ENCODE results near the gene FANCE. TPM values are rescaled to one million over a fixed set of nuclear protein-coding genes. Genes with fewer than 3 reads are reported as not detected.

Gene FANCE
- total and polyA plus RNA-seq, 9 of the 15 experiments (the other 6 are each of a cell fraction or from before 2014, with no cell fraction given) = 5.7 to 30.2 (median 17.0) TPM

- TF ChIP-seq TEAD2 (tag; IDR thresholded peaks at IDR 0.05) (no peak), SRF (CRISPR knock-in tag; IDR thresholded peaks at IDR 0.05) (peak in 1 of 2 experiments; percentile 73; a peak in 2 of 4 replicates), SPI1 (IDR thresholded peaks at IDR 0.05; ENCODE audit: borderline replicate concordance, low read depth, low read length) (no peak), GABPA (tag; conservative IDR thresholded peaks at IDR 0.05; ENCODE audit: low read depth) (peak; percentile 80), HMG20A (CRISPR knock-in tag; conservative IDR thresholded peaks at IDR 0.05) (no peak), ZNF165 (CRISPR knock-in tag; IDR thresholded peaks at IDR 0.05; ENCODE audit: borderline replicate concordance) (peak; percentile 59; the same call in 1 of the 2 replicates), ZBTB5 (IDR thresholded peaks at IDR 0.05) (no peak), ZBTB43 (CRISPR knock-in tag; IDR thresholded peaks at IDR 0.05) (no peak), KHSRP (IDR thresholded peaks at IDR 0.05) (no peak), MEIS2 (IDR thresholded peaks at IDR 0.05; ENCODE audit: partially characterized antibody) (peak; percentile 68), TGIF2 (CRISPR knock-in tag; IDR thresholded peaks at IDR 0.05) (peak; percentile 84; the same call in 1 of the 2 replicates), ZNF184 (CRISPR knock-in tag; IDR thresholded peaks at IDR 0.05) (no peak), ZNF589 (CRISPR knock-in tag; IDR thresholded peaks at IDR 0.05; ENCODE audit: low read depth) (no peak), ILF3 (IDR thresholded peaks at IDR 0.05; ENCODE audit: borderline replicate concordance) (peak; percentile 87; the same call in 1 of the 2 replicates), AFF4 (CRISPR knock-in tag; IDR thresholded peaks at IDR 0.05) (peak; percentile 99), KLF16 (IDR thresholded peaks at IDR 0.05) (peak; percentile 57; the same call in 1 of the 2 replicates), CREB5 (CRISPR knock-in tag; IDR thresholded peaks at IDR 0.05) (no peak; the same call in 1 of the 2 replicates), HOXB6 (CRISPR knock-in tag; IDR thresholded peaks at IDR 0.05; ENCODE audit: borderline replicate concordance) (no peak), MAX (CRISPR knock-in tag; IDR thresholded peaks at IDR 0.05) (peak; percentile 98)
These were observed 16.2 kb downstream of the FANCE start, which contains the start of gene RPL10A (continued) for GRCh38 chr6:35468181-35468979.
